IPS DF 4.7 (cell line): ENCODE data around the gene TUBB2B.

Experiments
- DNase-seq: peaks from one replicate; pipeline ENCODE4 v3.0.0-alpha.2; 2013; ENCODE audit warnings: low spot score; ENCODE audit errors: extremely low read depth

Gene TUBB2B

GRCh38 chr6:3227363-3228045, at the start of gene TUBB2B:
Gene TUBB2B (minus strand): TSS chr6:3227653. CDS start chr6:3227543, 110 bp downstream.
- no peak for DNase-seq

- DNase-seq, result no peak
These were observed 49.8 kb upstream of the TUBB2B start for GRCh38 chr6:3277251-3277650.

GRCh38 chr6:3276174-3277167, 49.0 kb upstream of the TUBB2B start:
- DNase-seq, result no peak

- DNase-seq, result no peak
These were observed 46.5 kb upstream of the TUBB2B start for GRCh38 chr6:3273707-3274521.

GRCh38 chr6:3272911-3273547, 45.6 kb upstream of the TUBB2B start:
- DNase-seq, result no peak

GRCh38 chr6:3271756-3272155, 44.3 kb upstream of the TUBB2B start:
- no peak for DNase-seq

GRCh38 chr6:3270258-3270657, 42.8 kb upstream of the TUBB2B start:
- no peak for DNase-seq

GRCh38 chr6:3269281-3269975, 42.0 kb upstream of the TUBB2B start:
- DNase-seq, result no peak

- no peak for DNase-seq
These were observed 41.2 kb upstream of the TUBB2B start for GRCh38 chr6:3268680-3269079.

- DNase-seq, result no peak
These were observed 39.7 kb upstream of the TUBB2B start for GRCh38 chr6:3267162-3267561.

GRCh38 chr6:3266170-3266569, 38.7 kb upstream of the TUBB2B start:
- no peak for DNase-seq

GRCh38 chr6:3265671-3266070, 38.2 kb upstream of the TUBB2B start:
- DNase-seq, result no peak

- no peak for DNase-seq
These were observed 36.9 kb upstream of the TUBB2B start for GRCh38 chr6:3264356-3264755.

GRCh38 chr6:3263096-3263495, 35.6 kb upstream of the TUBB2B start:
- DNase-seq, result no peak

GRCh38 chr6:3261921-3262320, 34.5 kb upstream of the TUBB2B start:
- DNase-seq, result no peak

- no peak for DNase-seq
These were observed 34.0 kb upstream of the TUBB2B start for GRCh38 chr6:3261518-3261820.

- DNase-seq, result no peak
These were observed 33.5 kb upstream of the TUBB2B start for GRCh38 chr6:3260772-3261517.

GRCh38 chr6:3260296-3260695, 32.8 kb upstream of the TUBB2B start:
- no peak for DNase-seq

- DNase-seq, result no peak
These were observed 32.1 kb upstream of the TUBB2B start for GRCh38 chr6:3259491-3259958.
